ENCODE measurements around the gene AKAP12. TPM values are rescaled to one million over a fixed set of nuclear protein-coding genes. Genes with fewer than 3 reads are reported as not detected.

The AKAP12 gene
- total RNA-seq, 2 donors from 2014 or later, result 9.4 to 25.2 TPM

GRCh38 chr6:151229401-151230276, 10.1 kb upstream of the AKAP12 start:
- DNase-seq (no peak), ATAC-seq (no peak)
- intact Hi-C loops (cut with DNase I, micrococcal nuclease), result no loop called here

- no peak for DNase-seq
- no peak for ATAC-seq
- intact Hi-C loops (cut with DNase I, micrococcal nuclease), result no loop called here
These were observed 9.5 kb upstream of the AKAP12 start for GRCh38 chr6:151230277-151230577.

GRCh38 chr6:151232899-151233298, 6.9 kb upstream of the AKAP12 start:
- ATAC-seq, result no peak
- DNase-seq, result no peak
- intact Hi-C loops (cut with DNase I, micrococcal nuclease), result no loop called here

- intact Hi-C loops (cut with DNase I, micrococcal nuclease), result no loop called here
- ATAC-seq (no peak), DNase-seq (no peak)
These were observed 6.0 kb upstream of the AKAP12 start for GRCh38 chr6:151233731-151234130.

GRCh38 chr6:151236668-151237401, 2.9 kb upstream of the AKAP12 start:
- ATAC-seq (no peak), DNase-seq (no peak)
- intact Hi-C loops (cut with DNase I, micrococcal nuclease), result no loop called here

GRCh38 chr6:151240036-151240685, 394 bp downstream of the AKAP12 start:
- peak; percentile 60 to 79 for DNase-seq
- intact Hi-C loops (cut with DNase I, micrococcal nuclease), result loop anchor here in 1 of 2 donors (10.0 kb wide), 1 partner anchor 225 kb away; no protein-coding TSS in a partner anchor
- ATAC-seq, result peak; percentile 39

GRCh38 chr6:151240791-151241642, 1.2 kb downstream of the AKAP12 start:
- peak; percentile 18 to 28 for DNase-seq
- ATAC-seq, result no peak
- intact Hi-C loops (cut with DNase I, micrococcal nuclease), result loop anchor here in 1 of 2 donors (10.0 kb wide), 1 partner anchor 226 kb away; no protein-coding TSS in a partner anchor

- intact Hi-C loops (cut with DNase I, micrococcal nuclease), result loop anchor here in 1 of 2 donors (10.0 kb wide), 1 partner anchor 227 kb away; no protein-coding TSS in a partner anchor
- DNase-seq, result no peak
These were observed 2.1 kb downstream of the AKAP12 start for GRCh38 chr6:151241853-151242252.

GRCh38 chr6:151242420-151242861, 2.7 kb downstream of the AKAP12 start:
- intact Hi-C loops (cut with DNase I, micrococcal nuclease), result loop anchor here in 1 of 2 donors (10.0 kb wide), 1 partner anchor 228 kb away; no protein-coding TSS in a partner anchor
- no peak for ATAC-seq

More at GRCh38 chr6:151241853-151242252, 2.1 kb downstream of the AKAP12 start:
- ATAC-seq, result no peak

GRCh38 chr6:151243481-151243880, 3.7 kb downstream of the AKAP12 start:
- DNase-seq, result no peak
- ATAC-seq, result no peak
- intact Hi-C loops (cut with DNase I, micrococcal nuclease), result loop anchor here in 1 of 2 donors (10.0 kb wide), 1 partner anchor 229 kb away; no protein-coding TSS in a partner anchor

More at GRCh38 chr6:151242420-151242861, 2.7 kb downstream of the AKAP12 start:
- DNase-seq, result no peak

GRCh38 chr6:151247490-151247889, 7.7 kb downstream of the AKAP12 start:
- ATAC-seq (no peak), DNase-seq (no peak)
- intact Hi-C loops (cut with DNase I, micrococcal nuclease), result loop anchor here in 1 of 2 donors (10.0 kb wide), 1 partner anchor 233 kb away; no protein-coding TSS in a partner anchor

GRCh38 chr6:151248295-151248694, 8.5 kb downstream of the AKAP12 start:
- intact Hi-C loops (cut with DNase I, micrococcal nuclease), result loop anchor here in 1 of 2 donors (10.0 kb wide), 1 partner anchor 233 kb away; no protein-coding TSS in a partner anchor
- no peak for ATAC-seq
- no peak for DNase-seq

- intact Hi-C loops (cut with DNase I, micrococcal nuclease), result no loop called here
- DNase-seq (no peak), ATAC-seq (no peak)
These were observed 12.9 kb downstream of the AKAP12 start for GRCh38 chr6:151252634-151253033.

GRCh38 chr6:151254451-151255081, 14.8 kb downstream of the AKAP12 start:
- DNase-seq (no peak), ATAC-seq (no peak)
- intact Hi-C loops (cut with DNase I, micrococcal nuclease), result no loop called here

- ATAC-seq (no peak), DNase-seq (no peak)
- intact Hi-C loops (cut with DNase I, micrococcal nuclease), result no loop called here
These were observed 16.0 kb downstream of the AKAP12 start for GRCh38 chr6:151255811-151256210.

GRCh38 chr6:151257985-151258445, 18.2 kb downstream of the AKAP12 start:
- DNase-seq (no peak), ATAC-seq (no peak)
- intact Hi-C loops (cut with DNase I, micrococcal nuclease), result no loop called here

GRCh38 chr6:151260205-151260604, 20.4 kb downstream of the AKAP12 start:
- no peak for DNase-seq
- intact Hi-C loops (cut with DNase I, micrococcal nuclease), result no loop called here
- ATAC-seq, result no peak

- no peak for DNase-seq
- no peak for ATAC-seq
- intact Hi-C loops (cut with DNase I, micrococcal nuclease), result no loop called here
These were observed 23.3 kb downstream of the AKAP12 start for GRCh38 chr6:151263035-151263434.
